GM10266 (cell line): ENCODE measurements around the gene GPR141.

Source experiments
- DNase-seq: peaks from one replicate; pipeline ENCODE4 v3.0.0; 2012; ENCODE audit errors: extremely low spot score
- TF ChIP-seq, protein P1 (sequence below): IDR thresholded peaks from 2 replicates; pipeline ENCODE4 v1.5.1; 2012; ENCODE audit warnings: mild to moderate bottlenecking, low read depth; ENCODE audit not compliant: control insufficient read depth, insufficient read depth; ENCODE audit errors: missing control alignments

The GPR141 gene, protein sequence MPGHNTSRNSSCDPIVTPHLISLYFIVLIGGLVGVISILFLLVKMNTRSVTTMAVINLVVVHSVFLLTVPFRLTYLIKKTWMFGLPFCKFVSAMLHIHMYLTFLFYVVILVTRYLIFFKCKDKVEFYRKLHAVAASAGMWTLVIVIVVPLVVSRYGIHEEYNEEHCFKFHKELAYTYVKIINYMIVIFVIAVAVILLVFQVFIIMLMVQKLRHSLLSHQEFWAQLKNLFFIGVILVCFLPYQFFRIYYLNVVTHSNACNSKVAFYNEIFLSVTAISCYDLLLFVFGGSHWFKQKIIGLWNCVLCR

DNA sequence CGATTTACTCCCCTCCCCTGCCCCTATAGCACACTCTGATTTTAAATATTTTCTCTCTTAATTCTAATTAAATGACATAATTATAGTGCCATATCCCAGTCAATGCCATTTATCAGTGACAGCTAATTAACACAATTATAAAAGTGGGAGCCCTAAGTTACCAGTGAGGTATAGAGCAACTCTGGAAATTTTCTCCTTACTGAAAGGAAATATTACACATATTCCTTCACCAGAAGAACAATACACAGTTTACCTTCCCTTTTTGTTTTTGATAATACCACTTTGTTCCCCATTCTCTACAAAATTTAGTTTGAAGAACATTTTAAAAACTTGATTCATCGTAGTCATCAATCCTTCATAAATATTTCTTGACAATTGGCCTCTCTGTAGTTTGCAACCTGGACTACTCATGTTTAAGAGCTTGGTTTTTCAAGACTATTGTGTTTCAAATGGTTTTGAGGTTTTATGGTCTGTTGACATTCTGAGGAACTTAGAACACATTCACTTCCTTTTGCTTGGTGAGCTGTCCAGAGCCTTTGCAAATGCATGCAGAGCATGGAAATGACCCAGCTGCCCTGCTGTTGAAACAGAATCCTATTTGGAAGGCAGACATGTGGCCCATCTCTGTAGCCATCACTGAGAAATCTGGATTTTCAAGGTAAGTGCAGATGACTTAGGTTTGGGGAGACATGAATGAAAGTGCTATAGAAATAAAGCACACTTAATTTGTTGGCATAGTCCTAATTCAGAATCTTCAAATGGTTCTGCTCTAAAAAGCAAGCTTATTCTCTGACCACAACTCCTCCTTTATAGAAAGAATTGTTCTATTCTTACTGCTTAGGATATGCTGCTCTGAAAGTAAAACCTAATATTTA lies at the start of gene GPR141:
Gene GPR141 (plus strand): TSS at position 521 of the 875 bp plus-strand sequence. CDS start 56,628 bp downstream, outside the sequence.
- DNase-seq: peak; percentile 49

DNA sequence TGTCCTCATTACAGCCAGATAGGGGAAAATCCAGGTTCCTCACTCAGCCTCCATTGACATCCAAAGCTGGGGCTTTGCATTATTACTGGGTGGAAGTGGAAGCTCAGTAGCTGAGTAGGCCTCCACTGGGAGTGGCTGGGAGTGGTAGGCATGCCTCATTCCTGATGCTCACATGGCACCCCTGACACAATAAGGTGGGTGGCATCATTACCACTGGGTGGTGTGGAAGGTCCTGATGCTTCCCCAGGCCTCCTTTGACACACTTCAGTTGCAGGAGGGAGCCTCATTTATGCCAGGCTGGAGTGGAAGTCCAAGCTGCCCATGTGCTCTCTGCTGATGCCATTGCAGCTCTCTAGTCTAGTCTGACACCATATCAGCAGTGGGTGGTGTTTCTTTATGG lies 48.2 kb upstream of the GPR141 start:
- TF ChIP-seq, protein P1, sequence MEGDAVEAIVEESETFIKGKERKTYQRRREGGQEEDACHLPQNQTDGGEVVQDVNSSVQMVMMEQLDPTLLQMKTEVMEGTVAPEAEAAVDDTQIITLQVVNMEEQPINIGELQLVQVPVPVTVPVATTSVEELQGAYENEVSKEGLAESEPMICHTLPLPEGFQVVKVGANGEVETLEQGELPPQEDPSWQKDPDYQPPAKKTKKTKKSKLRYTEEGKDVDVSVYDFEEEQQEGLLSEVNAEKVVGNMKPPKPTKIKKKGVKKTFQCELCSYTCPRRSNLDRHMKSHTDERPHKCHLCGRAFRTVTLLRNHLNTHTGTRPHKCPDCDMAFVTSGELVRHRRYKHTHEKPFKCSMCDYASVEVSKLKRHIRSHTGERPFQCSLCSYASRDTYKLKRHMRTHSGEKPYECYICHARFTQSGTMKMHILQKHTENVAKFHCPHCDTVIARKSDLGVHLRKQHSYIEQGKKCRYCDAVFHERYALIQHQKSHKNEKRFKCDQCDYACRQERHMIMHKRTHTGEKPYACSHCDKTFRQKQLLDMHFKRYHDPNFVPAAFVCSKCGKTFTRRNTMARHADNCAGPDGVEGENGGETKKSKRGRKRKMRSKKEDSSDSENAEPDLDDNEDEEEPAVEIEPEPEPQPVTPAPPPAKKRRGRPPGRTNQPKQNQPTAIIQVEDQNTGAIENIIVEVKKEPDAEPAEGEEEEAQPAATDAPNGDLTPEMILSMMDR: no peak
- no peak for DNase-seq

More for the DNA sequence above, at the start of gene GPR141:
- TF ChIP-seq, protein P1: no peak

DNA sequence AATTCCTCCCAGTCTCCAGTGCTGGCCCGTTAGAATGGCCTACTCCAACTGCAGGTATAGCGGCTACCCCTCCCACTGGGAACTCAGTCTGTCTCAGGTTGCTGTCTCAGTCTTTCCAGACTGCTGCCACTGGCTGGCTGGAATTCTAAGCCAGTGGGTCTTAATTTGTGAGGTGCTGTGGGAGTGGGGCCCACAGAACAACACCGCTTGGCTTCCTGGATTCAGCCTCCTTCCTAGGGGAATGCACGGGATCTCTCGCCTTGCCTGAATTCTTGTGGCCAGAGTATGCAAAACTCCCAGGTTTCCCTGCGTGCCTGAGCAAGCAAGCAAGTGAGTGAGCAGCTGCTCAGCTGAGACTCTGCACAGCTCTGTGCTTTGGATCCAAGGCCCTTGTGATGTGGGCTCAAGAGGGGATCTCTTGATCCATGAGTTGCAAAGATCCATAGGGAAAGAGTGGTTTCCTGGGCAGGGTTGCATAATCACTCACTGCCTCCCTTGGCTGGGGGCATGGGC lies 41.5 kb upstream of the GPR141 start:
- TF ChIP-seq, protein P1: no peak
- no peak for DNase-seq

DNA sequence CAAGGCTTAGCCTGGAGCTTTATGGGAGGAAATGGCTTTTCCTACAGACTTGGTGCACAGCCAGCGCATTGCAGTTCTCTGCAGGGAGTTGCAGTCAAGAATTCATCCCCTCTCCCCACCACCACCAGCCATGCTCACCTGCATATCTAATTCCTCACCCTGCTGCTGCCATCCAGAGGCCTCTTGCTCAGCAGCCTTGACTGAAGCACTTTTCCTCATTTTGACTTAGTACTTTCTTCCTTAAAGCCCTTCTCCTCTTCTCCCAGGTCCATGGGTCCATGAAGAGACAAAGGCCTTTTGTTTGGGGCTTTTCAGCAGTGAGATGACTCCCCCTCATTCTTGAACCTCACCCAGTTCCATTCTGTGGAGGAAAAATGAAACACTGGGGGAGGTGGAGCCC lies 39.7 kb upstream of the GPR141 start:
- DNase-seq: no peak
- TF ChIP-seq, protein P1: no peak

DNA sequence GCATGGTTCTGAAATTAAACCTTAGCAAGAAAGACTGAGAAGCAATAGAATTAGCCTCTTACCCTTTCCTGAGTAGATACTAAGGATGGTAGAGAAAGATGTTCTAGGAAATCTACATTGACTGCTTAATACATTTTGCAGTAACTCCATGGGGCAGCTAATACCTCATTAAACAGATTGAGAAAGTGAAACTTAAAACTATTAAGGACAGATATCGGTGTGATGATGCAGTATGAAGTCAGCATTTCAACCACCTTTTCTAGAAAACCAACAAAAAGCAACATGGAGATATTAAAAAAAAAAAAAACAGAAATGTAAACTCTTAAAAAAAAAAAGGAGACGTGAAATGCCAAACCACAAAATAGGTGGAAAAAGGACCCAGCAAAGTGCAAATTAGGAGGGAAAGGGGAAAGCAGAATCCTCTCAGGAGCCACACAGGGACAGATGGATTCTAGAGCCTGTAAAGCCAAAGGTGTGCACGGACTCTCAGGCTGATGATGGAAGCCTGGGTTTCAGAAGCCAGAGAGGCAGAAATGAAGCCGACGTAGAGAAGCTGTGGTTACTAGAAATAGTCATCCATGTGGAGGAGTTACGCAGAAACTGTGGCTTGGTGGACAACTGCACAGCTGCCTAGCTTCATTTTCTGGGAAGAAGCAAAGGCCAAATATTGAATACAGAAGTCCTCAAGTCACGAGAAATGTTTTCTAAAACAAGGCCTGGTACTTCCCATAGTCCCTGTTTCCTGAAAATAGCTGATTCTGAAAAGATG lies 38.1 kb upstream of the GPR141 start:
- DNase-seq: no peak
- TF ChIP-seq, protein P1: no peak

DNA sequence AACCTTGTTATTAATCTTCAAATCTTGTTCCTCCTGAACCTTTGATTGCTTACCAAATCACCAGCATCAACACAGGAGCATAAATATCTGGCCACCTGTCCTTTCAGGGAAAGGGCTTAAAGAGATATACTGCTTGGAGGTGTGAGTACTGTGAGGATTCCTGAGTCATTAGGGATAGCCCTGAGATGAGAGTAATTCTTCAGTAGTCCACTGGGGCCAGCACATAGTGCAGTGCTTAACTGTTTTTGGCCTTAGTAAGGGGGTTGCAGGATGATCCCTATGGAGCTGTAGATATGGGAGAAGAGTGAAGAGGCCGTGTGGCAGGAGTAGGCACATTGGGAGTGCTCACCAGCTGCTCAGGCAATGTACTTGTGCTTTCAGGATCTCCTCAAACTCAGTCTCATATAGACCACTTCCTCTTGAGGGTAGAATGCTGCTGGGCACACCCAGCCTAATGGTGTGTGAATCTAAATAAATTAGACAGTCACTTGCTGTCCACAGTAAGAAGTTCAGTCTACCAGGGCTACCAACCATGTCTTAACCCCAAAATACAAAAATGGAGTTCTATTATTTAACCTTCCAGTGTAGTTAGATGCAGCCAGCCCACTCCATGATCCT lies 26.5 kb upstream of the GPR141 start:
- no peak for DNase-seq

More for the DNA sequence above, 26.5 kb upstream of the GPR141 start:
- TF ChIP-seq, protein P1: no peak
